Activated CD8-positive, alpha-beta T cell treated with anti-CD3 and anti-CD28 coated beads for 36 hours (primary cell): ENCODE measurements around the gene PARS2. TPM values are rescaled to one million over a fixed set of nuclear protein-coding genes. Genes with fewer than 3 reads are reported as not detected.

Experiments
- ATAC-seq: fragments of 200-7000 bp; cut with Tn5 transposase; one replicate; pipeline ENCODE4 v1.10.0; 2021; ENCODE audit warnings: mild to moderate bottlenecking, moderate library complexity
- CTCF ChIA-PET: fragments of 350-600 bp; sonication (Branson Sonifier 250); formaldehyde crosslinking; loops from one replicate; lab custom pipeline; 2021; ENCODE audit warnings: antibody characterized with exemption; lab: Charles Lee
- POLR2A ChIA-PET: fragments of 350-600 bp; sonication (Branson Sonifier 250); formaldehyde crosslinking; loops from one replicate; lab custom pipeline; 2021; ENCODE audit warnings: antibody characterized with exemption; lab: Charles Lee
- DNase-seq: peaks from one replicate; pipeline ENCODE4 v3.0.0-alpha.2; 2020
- H3K27ac Mint-ChIP-seq: one replicate; pipeline ENCODE4 v1.8.0; 2021; ENCODE audit warnings: mild to moderate bottlenecking, mixed read lengths
- H3K27me3 Mint-ChIP-seq: one replicate; pipeline ENCODE4 v1.8.0; 2021; ENCODE audit warnings: mixed read lengths
- H3K36me3 Mint-ChIP-seq: one replicate; pipeline ENCODE4 v1.8.0; 2021; ENCODE audit warnings: low read depth, mixed read lengths
- H3K4me1 Mint-ChIP-seq: one replicate; pipeline ENCODE4 v1.8.0; 2021; ENCODE audit warnings: low read depth, mixed read lengths
- H3K4me3 Mint-ChIP-seq: one replicate; pipeline ENCODE4 v1.8.0; 2021; ENCODE audit warnings: mild to moderate bottlenecking, moderate library complexity, mixed read lengths
- H3K9me3 Mint-ChIP-seq: one replicate; pipeline ENCODE4 v1.8.0; 2021; ENCODE audit warnings: mixed read lengths
- intact Hi-C: fragments of 100-400 bp; cut with micrococcal nuclease; formaldehyde crosslinking; loops from one replicate; pipeline ENCODE4 v1.10.0; 2022
- total RNA-seq, 2 experiments: library from RNA; stranded (reverse); gene quantifications; one replicate each; pipeline ENCODE4 v1.2.3, GENCODE V29; 2021
- TF ChIP-seq, protein P1 (sequence below): fragments of 200-600 bp; IDR thresholded peaks from one replicate; pipeline ENCODE4 v1.8.0; 2022; ENCODE audit warnings: antibody characterized with exemption, mild to moderate bottlenecking

Gene PARS2
- total RNA-seq, 2 experiments from 2014 or later, result 6.0 to 6.7 TPM

DNA sequence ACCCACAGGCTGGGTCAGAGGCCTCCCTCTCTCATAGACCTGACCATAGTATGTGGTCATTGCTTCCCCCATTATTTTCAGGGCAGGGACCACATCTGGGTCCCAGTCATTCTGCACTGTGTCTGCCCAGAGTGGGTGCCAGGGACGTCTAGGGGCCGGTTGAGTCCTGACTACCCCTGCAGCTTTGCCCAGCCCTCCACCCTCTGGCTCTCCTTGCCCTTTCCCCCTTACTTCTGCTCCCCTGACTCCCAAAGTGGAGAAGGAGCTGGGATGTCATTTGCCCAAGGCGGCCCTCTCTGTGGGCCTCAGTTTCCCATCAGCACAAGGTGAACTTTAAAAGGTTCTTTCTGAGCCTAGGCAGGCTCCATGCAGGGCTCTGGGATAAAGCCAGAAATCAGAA, 41.1 kb upstream of the PARS2 start:
- H3K4me3 Mint-ChIP-seq, result no peak overlapping the region
- DNase-seq (no peak), ATAC-seq (no peak)
- CTCF ChIA-PET, result interaction anchor here (2.0 kb wide), 1 partner anchor 14 kb away, joined by 10 read pairs; no protein-coding TSS in a partner anchor
- H3K27ac Mint-ChIP-seq, result no peak overlapping the region
- no peaks in the 10 kb centered on the region for H3K9me3 Mint-ChIP-seq
- TF ChIP-seq, protein P1, sequence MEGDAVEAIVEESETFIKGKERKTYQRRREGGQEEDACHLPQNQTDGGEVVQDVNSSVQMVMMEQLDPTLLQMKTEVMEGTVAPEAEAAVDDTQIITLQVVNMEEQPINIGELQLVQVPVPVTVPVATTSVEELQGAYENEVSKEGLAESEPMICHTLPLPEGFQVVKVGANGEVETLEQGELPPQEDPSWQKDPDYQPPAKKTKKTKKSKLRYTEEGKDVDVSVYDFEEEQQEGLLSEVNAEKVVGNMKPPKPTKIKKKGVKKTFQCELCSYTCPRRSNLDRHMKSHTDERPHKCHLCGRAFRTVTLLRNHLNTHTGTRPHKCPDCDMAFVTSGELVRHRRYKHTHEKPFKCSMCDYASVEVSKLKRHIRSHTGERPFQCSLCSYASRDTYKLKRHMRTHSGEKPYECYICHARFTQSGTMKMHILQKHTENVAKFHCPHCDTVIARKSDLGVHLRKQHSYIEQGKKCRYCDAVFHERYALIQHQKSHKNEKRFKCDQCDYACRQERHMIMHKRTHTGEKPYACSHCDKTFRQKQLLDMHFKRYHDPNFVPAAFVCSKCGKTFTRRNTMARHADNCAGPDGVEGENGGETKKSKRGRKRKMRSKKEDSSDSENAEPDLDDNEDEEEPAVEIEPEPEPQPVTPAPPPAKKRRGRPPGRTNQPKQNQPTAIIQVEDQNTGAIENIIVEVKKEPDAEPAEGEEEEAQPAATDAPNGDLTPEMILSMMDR, result no peak
- POLR2A ChIA-PET, result no interaction called here
- no peaks in the 10 kb centered on the region for H3K36me3 Mint-ChIP-seq
- H3K27me3 Mint-ChIP-seq, result no peaks in the 10 kb centered on the region
- intact Hi-C loops, result loop anchor here (2.0 kb wide), 1 partner anchor 89 kb away; no protein-coding TSS in a partner anchor
- peaks cover 28% of the 10 kb centered on the region for H3K4me1 Mint-ChIP-seq

DNA sequence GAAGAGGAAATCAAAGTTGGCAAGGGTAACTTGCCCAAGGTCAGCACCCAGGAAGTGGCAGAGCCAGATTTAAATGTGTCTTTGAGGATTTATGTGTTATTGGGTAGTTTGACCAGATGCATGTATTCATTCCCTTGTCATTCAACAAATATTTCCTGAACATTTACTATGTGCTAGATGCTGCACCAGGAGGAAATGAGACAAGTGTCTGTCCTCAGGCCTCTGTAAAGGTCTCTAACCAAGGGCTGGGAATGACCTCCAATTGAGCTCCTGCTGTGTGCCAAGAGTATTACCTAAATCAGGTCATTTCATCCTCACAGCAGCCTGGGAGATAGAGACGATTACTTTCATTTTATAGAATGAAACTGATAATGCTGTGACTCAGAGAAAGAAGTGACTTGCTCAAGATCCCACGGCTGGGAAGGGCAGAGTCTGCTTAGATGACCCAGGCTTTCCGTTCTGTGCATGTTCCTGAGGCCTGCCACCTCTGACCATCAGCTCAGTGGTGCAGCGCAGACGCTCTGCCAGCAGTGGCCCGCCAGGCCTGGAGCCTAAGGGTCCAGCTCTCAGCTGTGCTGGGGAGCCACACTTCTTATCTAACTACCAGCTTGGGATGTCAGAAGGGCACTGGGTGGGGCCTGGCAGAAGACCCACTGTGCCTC, 40.3 kb upstream of the PARS2 start:
- H3K27me3 Mint-ChIP-seq, result no peaks in the 10 kb centered on the region
- intact Hi-C loops, result loop anchor here (2.0 kb wide), 1 partner anchor 88 kb away; no protein-coding TSS in a partner anchor
- H3K36me3 Mint-ChIP-seq, result no peaks in the 10 kb centered on the region
- H3K4me3 Mint-ChIP-seq, result no peak overlapping the region
- peak overlapping the region; percentile 42 for H3K27ac Mint-ChIP-seq
- peaks cover 35% of the 10 kb centered on the region for H3K4me1 Mint-ChIP-seq
- ChIA-PET CTCF (interaction anchor here (1.6 to 2.0 kb wide), 2 partner anchors 13 to 132 kb away, joined by 4 to 10 read pairs; no protein-coding TSS in a partner anchor), POLR2A (no interaction called here)
- DNase-seq, result peak; percentile 58
- TF ChIP-seq, protein P1, result no peak
- no peaks in the 10 kb centered on the region for H3K9me3 Mint-ChIP-seq
- ATAC-seq, result peak; percentile 43

DNA sequence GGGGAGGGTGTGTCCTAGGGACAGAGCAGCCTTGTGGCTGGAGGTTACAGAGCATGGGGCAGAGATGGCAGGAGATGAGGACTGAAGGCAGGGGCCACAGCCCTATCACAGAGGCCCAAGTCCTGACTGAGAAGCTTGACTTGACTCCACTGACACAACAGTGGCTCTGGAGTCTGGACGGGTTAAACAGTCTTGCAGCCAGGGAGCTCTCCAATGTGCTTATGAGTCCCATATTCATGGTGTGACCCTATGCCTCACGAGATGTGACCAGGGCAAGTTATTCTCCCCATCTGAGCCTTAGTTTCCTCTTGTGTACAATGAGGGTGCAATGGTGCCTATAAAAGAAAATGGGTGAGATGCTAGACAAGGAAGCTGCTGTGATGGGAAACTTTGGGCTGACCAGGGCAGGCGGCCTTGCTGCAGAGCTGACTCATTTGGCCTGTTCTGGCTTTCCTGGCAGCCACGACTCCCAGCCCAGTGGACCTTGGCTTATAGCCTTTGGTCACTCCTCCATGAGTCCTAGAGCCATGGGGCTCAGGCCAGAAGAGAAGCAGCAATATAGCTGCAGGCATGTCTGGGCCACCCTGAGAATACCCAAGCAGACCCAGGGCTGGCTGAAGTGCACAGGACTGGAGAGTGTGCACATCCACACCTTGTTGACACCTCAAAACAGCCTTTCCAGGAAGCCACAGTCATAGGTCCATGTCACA, 39.6 kb upstream of the PARS2 start:
- DNase-seq, result no peak
- Mint-ChIP-seq H3K4me1 (peaks cover 42% of the 10 kb centered on the region), H3K27ac (peak overlapping the region; percentile 46), H3K36me3 (no peaks in the 10 kb centered on the region), H3K27me3 (no peaks in the 10 kb centered on the region), H3K9me3 (no peaks in the 10 kb centered on the region), H3K4me3 (no peak overlapping the region)
- intact Hi-C loops, result loop anchor here (2.0 kb wide), 1 partner anchor 87 kb away; no protein-coding TSS in a partner anchor
- TF ChIP-seq, protein P1, result no peak
- ChIA-PET POLR2A (no interaction called here), CTCF (interaction anchor here (1.6 to 2.0 kb wide), 2 partner anchors 12 to 132 kb away, joined by 4 to 10 read pairs; no protein-coding TSS in a partner anchor)
- ATAC-seq, result no peak

DNA sequence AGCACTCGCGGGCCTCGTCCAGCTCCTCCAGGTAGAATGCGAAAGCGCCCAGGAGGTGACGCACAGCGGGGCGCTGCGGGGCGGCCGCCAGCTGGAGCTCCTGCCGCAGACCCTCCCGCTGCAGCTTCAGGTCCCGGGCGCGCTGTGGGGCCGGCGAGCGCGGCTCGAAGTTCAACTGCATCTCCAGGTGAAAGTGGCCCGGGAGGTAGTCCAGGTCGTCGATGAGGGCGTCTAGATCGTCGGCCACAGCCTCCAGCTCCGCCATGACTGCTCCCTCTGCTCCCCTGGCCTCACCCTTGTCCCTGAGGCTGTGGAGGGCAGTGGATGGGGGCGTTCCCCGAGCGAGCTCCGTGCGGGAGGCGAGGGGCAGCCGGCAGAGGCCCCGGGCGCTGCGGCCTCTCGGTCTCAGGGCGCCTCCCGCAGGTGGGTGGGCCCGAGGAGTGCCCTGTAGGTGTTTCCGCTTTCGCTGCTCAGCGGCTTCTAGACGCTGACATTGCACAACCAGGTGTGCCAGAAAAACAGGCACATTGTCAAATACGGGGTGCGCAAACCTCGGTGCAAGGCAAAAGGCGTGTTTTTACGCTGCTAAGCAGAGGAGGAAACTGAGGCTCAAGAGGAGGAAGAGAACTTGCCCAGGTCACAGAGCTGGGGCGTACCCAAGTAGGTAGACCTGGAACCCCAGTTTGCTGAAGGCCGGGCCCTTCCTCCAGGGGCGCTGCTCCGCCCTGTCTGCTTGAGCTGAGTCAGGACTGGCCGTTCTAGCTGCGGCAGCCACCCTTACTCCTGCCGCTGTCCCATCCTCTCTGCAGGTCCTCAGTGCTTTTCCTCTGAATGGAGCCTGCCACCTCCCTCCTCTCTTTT, 36.8 kb upstream of the PARS2 start, which contains the start of gene TTC22:
Gene TTC22 (minus strand): TSS at position 425 of the 861 bp plus-strand sequence. CDS start 160 bp downstream, at position 265.
- TF ChIP-seq, protein P1, result peak; percentile 78
- H3K9me3 Mint-ChIP-seq, result no peaks in the 10 kb centered on the region
- H3K4me1 Mint-ChIP-seq, result peaks cover 54% of the 10 kb centered on the region
- ChIA-PET POLR2A (interaction anchor here (0.6 to 3.5 kb wide), 8 partner anchors 8 to 86 kb away, joined by 3 to 18 read pairs (median 3); partner anchors contain the start of genes DHCR24 and TTC4), CTCF (interaction anchor here (0.7 to 4.1 kb wide), 19 partner anchors 9 to 753 kb away, joined by 3 to 44 read pairs (median 4); partner anchors contain the start of genes DHCR24, PARS2 and TTC4)
- no peaks in the 10 kb centered on the region for H3K36me3 Mint-ChIP-seq
- intact Hi-C loops, result no loop called here
- ATAC-seq (peak; percentile 71), DNase-seq (peak; percentile 87)
- H3K27me3 Mint-ChIP-seq, result no peaks in the 10 kb centered on the region
- peak within 1 kb of the TSS; percentile 88 for H3K27ac Mint-ChIP-seq
- peak within 1 kb of the TSS; percentile 81 for H3K4me3 Mint-ChIP-seq
